Islet precursor cell (in vitro differentiated cells): ENCODE data around the gene CST6.

Experiments used
- DNase-seq: peaks from one replicate; pipeline ENCODE4 v3.0.0-alpha.2; 2018

CST6 gene

DNA sequence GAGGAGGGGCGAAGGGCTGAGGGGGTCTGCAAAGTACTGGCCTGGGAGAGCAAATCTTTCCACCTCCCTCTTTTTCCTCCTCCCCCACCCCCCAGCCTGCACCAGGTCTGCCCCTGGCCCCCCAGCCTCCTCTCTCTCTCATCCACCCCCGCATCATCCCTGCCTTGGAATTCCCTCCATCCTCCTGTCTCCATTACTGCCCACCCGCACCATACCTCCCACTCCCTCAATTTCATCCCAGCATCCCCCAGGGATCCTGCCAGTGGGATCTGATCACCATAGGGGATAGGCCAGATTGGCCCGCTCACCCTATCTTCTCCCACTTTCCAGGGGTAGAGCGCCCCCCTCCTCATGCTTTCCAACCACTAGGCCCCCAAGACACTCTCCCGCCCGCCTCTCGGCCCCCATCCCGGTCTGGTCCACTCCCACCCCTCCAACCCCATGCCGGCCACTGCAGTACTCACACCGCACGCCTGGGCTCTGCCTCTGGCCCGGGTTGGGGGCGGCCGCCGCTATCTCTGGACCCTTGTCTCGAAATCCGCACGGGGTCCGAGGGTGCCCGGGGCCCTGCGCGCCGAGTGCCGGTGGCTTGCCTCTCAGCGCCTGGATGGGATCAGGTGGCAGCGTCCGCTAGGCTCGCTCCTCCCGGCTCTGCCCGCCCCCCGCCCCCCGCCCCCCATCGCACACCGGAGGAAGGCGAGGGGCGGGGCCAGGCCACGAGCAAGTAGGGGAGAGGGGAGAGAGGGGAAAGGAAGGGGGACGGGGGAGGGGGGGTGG lies 36.9 kb downstream of the CST6 start, which contains the start of gene GAL3ST3:
Gene GAL3ST3, minus strand, starts transcription at position 615 of the 777 bp plus-strand sequence. CDS start 3,746 bp downstream, outside the sequence.
- DNase-seq, result peak; percentile 63

DNA sequence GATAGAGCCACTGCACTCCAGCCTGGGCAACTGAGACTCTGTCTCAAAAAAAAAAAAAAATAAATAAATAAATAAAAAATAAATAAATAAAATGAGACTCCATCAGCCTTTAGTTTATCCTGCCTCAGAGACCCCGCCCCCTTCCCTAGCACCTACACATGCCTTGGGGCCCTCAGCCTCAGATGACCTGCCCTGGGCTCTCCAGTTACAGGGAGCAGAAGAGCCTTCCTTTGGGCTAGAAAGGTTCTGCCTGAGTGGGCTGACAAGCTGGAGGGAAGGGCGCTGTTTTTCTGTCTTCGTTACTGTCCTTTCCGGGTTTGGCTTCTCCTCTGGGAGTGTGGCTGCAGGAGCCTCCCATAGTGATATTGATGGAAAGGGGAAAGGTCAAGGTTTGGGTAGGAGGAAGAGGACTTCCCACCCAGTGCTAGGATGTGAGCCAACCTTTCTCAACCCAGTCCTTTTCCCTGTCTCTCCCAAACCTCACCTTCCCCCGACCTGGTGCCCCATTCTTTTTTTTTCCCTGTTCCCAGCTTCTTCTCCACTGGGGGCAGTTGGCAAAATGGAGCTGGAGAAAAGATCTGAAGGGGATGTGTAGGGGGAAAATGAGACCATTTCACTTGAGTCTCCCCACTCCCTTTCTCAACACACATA lies 38.9 kb downstream of the CST6 start:
- DNase-seq, result no peak

DNA sequence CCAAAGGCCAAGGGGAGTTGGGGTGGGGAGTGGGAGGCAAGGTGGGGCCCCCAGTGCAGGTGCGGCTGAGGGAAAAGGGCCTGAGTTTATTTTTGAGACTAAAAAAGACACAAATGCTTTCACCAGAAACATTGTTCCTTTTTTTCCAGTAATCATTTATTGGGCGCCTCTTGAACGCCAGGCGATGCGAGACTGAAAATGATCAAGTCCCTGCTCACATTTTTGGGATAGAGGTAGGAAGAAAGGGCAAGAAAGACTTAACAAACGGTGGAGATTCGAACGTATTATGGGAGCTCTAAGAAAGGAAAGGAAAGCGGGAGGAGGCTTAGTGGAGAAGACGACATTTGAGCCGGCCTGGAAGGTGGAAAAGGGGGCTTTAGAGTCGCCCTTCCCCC lies 39.6 kb downstream of the CST6 start:
- no peak for DNase-seq

DNA sequence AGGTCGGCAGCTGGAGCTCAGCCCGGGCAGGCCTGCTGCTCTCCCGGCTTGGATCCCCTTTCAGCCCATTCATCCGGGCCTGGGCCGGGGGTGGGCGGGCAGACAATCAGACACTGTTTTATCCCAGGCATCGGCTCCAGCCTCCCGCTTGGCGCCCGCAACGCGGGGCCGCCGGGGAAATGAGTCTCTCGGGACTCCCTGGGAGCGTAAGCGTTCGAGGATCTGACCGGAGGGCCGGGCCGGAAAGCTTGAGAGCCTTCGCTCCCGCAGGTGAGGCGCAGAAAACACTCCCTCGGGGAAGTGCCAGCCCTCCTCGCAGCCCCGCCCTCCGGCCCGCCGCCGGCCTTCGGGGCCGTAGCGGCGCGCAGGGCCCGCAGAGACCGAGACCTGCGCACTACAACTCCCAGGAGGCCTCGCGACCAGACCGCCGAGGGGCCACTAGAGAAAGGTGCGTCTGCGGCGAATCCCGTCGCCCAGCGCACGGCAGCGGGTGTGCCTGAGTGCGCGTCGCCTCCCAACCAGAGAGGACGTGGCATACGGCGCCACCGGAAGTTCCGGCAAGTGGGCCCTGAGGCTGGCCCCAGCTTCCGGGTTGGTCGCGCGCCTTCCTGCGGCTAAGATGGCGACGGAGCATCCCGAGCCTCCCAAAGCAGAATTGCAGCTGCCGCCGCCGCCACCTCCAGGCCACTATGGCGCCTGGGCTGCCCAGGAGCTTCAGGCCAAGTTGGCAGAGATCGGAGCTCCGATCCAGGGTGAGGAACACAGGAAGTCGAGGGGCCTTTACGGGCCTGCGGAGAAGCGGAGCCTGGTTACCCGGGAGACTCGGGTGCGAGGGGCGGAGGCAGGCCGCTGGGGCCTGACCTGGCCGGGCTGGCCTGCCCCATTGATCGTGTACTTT lies 40.2 kb downstream of the CST6 start, which contains the start of gene SF3B2:
Gene SF3B2, plus strand, starts transcription at position 599 of the 898 bp plus-strand sequence. Its CDS starts 21 bp downstream, at position 620.
- peak; percentile 100 for DNase-seq

DNA sequence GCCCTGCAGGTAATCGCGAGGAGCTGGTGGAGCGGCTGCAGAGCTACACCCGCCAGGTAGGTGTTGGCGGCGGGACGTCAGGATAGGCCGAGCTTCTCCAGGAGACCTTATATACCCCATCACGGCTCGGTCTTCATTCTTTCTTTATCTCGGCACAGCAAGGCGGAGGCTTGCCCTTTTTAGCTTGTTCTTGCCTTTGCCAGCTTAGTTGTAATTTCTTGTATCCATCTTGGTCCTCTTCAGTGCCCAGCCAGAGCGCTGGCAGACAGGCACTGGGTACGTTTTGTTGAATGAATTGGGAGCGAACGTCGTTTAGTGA lies 40.8 kb downstream of the CST6 start:
- DNase-seq, result no peak

DNA sequence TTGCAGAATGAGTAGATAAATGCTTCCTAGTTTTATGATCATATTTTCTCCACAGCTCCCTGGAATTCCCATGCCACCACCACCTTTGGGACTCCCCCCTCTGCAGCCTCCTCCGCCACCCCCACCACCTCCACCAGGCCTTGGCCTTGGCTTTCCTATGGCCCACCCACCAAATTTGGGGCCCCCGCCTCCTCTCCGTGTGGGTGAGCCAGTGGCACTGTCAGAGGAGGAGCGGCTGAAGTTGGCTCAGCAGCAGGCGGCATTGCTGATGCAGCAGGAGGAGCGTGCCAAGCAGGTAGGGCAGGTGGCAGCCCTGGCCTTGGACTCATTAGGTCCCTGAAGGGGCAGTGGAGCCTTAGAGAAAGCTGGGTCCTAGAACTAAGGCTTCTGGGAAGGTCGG lies 43.2 kb downstream of the CST6 start:
- no peak for DNase-seq

DNA sequence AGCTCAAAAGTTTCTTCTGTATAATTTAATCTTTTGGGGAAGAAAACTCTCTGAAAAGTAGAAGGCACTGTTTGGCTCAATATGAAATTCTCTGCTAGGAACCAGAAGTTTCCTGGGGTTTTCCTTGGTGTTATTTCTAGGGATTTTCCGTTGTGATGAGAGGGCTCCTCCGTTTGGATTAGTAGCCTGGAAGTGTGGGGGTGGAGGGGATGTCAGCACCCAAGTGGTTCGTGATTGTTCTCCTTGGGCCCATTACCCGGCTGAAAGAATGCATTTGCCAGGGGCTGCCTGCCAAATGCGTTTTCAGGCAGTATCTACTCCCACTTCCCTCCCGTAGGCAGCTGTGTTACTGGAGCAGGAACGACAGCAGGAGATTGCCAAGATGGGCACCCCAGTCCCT lies 44.7 kb downstream of the CST6 start:
- DNase-seq, result no peak

DNA sequence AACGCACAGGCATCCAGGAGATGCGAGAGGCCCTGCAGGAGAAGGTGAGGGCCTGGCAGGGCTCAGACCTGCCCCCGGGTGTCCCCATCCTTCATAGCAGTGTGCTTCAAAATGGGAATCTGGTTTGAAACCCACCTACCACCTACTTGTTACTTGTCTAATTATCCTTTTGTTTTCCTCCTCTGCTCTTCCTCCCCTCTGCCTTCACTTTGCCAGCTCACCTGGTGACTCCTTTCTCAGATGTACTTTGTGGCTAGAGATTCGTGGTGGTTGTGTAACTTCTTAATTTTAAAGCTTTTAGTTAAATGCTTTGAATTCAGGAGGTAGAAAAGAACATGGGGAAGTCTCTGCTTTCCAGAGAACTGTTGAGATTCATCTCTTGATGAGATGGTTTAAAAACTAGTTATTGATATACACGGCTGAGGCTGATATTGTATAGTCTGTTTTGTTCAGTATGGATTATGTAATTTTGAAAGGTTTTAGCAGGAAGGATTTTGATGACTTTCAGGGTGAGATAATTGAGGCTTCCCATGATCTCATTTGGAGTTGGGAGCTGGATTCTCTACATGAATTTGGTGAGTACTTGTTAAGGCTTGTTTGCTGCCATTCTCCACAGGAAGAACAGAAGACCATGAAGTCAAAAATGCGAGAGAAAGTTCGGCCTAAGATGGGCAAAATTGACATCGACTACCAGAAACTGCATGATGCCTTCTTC lies 48.3 kb downstream of the CST6 start:
- DNase-seq, result no peak

DNA sequence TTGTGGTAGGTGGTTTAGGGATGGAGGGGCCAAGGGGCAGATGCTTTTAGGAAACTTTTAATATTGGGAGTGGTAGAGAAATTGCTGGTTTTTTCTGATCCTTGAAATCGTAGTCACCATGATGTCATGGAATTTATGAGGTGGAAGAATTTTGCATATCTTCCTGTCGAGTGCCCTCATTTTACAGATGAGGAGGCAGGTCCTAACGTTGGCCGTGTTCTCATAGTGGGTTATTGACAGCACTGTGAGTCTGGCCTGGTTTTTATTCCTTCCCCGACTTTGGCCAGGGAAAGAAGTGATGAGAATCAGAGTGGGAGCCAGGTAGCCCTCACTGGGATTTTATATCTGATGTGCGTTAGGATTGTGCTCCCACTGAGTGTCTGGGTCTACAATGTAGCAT lies 49.5 kb downstream of the CST6 start:
- DNase-seq, result no peak

DNA sequence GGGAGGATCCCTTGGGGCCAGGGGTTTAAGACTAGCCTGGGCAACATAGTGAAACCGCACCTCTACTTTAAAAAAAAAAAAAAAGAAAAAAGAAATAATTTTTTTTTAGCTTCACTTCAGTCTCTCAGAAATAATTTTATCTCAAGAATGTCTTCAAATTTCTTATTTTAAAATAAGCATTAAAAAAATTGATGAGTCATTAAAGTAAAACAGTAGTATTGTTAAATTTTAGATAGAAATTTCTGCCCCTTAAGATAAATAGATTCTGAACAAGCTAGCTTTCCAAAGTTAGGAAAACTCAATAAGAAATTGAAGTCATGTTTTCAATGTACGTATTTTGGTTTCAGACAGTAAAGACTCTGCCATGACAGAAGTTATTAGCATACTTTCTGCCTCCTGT lies 50.6 kb downstream of the CST6 start:
- DNase-seq, result no peak
